CD4-positive, alpha-beta T cell treated with Interferon gamma for 1 hour (primary cell): ENCODE results near the gene CTDSPL2.
A peak's percentile ranks its signal among the peaks of the same experiment; 100 is the strongest.
"Not testable (repeated sequence)": the region's sequence is repeated elsewhere in the genome, so short reads cannot be mapped to it uniquely, and the experiment has no call there.

Experiments used
- DNase-seq: peaks from one replicate; pipeline ENCODE4 v3.0.0-alpha.2; 2020

Gene CTDSPL2

DNA sequence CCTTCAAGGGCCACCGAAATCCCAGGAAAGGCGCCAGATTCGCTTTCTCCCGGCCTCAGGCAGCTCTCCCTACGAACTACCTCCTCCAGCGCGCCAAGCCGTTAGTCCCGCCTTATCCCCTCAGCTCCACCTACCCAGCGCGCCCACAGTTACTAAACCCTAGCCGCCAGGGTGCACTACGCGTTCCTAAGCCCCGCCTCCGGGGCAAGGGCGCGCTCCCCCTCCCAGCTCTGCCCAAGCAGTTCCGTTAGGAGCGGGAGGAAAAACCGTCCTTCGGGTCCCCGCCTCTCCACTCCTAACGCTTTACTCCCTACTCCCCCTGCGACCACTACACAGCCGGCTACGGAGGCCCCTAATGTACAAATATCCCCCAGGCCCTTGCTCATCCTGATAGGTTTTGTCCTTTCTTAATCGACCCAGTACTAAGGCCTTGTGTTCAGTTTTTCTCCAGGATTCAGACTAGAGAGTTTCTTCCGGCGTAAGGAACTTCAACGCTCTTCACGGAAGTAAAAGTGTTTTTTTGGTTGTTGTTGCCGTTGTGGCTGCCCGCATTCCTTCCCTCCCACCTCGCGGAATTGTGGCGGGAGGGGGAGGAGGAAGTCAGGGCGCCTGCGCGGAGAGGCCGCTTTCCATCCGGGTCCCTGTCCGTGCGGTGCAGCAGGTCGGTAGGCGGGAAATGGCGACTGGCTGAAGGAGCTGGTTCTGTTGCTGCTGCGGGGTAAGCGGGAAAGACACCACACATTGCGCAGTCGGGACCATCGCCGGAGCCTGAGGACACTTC is at the start of gene CTDSPL2:
CTDSPL2 (plus strand) TSS at position 655 of the 781 bp plus-strand sequence. CDS start 31,386 bp downstream, outside the sequence.
- DNase-seq, result peak; percentile 92

DNA sequence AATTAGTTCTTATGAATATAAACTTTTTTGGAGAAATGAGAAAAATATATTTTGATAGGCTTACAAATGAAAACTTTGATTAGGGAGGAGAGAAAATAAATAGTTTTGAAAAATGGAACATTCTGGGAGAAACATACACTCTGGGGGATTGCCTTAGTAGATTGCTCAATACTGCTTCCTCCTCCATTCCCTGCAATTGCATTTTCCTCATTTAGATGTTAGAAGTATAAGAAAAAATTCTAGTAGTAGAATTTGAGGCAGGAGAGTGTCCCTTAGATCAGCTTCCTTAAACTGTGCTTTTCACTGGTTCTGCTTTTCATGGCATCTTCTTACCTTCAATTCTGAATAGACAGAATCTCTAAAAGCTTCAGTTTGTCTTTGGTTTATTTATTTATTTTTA is 46.2 kb upstream of the CTDSPL2 start:
- no peak for DNase-seq

- DNase-seq, result no peak
These were observed 42.0 kb upstream of the CTDSPL2 start for GRCh38 chr15:44385344-44385942.

GRCh38 chr15:44394062-44394461 is 33.4 kb upstream of the CTDSPL2 start:
- no peak for DNase-seq

DNA sequence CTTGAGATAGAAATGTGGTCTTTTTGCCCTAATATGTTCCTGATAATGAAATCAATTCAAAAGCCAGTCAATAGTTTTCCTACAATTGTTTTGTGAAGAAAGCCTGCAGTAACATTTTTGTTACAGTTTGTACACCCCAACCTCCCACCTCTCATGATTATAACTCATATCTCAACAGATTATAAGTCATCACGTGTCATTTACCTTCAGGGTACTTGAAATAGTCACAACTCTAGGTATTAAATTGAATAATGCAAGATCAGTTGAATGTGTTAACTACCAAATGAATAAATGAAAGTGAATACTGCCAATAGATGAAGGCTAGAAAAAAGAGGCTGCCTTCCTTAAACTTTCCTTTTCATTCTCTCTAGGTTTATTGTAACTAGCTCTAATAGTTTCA is 32.9 kb upstream of the CTDSPL2 start:
- no peak for DNase-seq

- DNase-seq, result no peak
These were observed 29.6 kb upstream of the CTDSPL2 start for GRCh38 chr15:44397869-44398268.

DNA sequence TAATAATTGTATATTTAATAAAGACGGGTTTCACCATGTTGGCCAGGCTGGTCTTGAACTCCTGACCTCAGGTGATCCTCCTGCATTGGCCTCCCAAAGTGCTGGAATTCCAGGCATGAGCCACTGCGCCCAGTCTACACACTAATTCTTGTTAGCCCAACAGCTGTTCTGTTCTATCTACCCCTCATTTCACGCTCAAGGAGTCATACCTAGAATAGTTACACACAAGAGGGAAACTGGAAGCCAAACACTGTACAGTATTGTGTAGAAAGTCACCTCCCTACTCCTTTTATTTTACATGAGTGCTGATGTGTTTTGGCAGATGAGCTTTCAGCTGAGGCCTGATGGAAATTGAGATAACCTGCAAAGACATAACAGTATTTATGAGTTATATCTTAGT is 13.4 kb upstream of the CTDSPL2 start:
- DNase-seq, result no peak

DNA sequence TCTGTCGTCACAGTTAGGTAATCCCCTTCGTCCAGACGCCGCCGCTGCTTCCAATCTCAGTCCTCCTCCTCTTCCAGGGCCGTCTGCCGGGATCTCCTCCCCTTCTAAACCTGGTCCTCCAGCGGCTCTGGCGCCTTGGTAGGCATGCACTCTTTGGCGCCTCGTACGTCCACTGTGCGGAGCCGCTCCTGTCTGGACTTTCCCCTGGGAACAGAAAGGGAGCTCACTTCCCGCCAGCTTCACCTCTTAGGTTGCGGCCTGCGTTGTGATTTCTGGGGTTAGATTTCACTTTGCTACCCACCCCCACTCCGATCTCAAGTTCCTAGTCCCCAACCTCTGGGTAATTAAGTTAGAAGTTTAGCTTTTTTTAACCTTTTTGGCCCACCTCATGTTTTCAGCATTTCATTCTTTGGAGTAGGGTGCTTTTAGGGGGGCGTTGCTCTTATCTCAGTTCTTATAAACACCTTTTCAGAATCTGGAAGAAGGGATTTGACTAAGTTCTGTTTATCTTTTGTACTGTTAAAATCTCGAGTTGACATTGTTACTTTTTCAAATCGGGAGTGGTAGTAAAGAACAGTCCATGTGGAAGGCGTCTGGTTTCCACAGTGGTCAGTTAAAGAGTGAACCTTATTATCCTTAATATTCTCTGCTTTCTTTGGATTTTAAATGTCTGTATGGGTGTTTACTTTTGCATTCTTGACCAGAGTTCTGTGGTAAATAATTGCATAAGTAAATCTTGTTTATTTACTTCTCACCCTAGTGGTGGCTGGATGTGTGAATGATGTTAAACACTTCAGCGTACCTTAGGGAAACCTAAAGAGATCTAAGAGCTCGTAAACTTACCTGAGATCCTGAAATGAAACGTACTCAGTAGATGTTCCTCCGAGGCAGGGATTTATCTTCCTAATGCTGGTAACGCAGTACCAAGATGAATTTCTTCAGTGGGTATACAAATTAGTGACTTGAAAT is 611 bp downstream of the CTDSPL2 start:
- DNase-seq, result no peak

DNA sequence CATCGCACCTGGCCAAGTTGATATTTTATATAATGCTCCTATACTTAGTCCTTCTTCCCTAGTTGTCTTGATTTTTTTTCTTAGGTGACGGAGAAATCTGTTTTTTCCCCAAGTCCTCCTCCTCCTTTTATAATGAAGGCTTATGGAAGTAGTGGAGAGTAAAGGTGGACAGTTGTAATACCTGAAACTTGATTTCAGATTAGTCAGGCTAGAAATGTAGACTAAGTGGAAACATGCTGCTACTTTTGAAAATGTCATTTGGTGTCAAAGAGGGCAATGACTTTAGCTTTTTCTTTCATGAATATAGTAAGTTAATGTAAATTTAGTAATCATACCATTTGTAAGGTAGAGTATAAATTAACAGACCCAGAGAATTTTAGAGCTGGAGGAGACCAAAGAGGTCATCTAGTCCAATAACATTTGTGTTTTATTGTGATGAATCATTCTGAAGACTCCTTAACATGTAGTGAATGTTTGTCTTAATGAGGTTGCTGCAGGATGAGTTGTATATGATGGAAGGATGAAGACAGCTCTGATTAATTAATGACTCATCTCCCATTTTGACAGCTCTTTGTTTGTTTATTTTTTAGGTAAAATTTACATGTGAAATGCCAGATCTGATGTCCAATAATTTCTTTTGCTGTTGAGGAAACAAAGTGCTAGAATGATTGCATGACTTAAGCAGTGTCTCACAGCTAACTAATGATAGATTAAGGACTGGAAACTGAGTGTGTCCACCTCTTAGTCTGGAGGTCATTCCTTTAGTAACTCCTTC is 8.7 kb downstream of the CTDSPL2 start:
- DNase-seq, result no peak

DNA sequence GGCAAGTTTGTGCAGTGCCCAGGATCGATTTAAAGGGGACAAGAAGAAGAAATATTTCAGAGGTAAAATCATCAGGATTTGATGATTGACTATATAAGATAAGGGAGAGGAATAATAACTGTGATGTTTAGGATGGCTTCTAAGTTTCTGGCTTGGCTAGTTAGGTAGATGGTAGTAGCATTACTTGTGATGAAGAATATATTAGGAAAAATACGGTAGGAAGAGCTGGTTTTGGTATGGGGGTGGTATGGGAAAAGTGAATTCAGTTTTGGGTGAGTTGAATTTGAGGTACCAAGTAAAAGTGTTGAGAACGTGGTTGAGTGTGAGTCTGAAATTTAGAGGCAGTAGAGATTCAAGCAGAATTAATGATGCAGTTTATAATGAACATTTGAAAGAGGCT is 11.0 kb downstream of the CTDSPL2 start:
- no peak for DNase-seq

GRCh38 chr15:44441095-44441501 is 13.7 kb downstream of the CTDSPL2 start:
- DNase-seq, result no peak

- DNase-seq, result no peak
These were observed 16.1 kb downstream of the CTDSPL2 start for GRCh38 chr15:44443515-44443914.

DNA sequence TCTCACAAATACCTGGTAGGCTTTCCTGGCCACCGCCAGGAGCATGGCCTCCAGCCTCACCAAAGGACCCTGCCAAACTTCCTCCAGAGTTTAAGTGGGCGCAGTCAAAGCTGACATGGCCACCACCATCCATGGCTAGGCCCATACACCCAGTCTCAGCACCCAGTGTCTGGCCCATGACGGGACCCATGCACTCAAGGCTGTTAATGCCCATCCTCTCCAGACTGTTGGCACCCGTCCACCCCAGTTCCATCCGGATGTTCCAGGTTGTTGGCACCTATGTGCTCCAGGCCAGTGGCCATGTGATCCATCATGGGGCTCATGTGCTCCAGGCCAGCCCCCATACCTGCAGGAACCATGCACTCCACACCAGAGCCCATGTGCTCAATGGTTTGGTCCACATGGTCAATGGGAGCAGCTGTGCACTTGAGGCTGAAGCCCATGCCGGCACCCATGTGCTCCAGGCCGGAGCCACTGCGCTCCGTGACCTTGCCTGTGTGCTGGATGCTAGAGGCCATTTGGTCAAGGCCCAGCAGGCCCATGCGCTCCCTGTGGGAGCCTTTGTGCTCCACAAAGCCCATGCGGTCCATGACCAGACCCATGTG is 20.4 kb downstream of the CTDSPL2 start:
- no peak for DNase-seq

GRCh38 chr15:44450172-44450571 is 22.7 kb downstream of the CTDSPL2 start:
- DNase-seq, result no peak

DNA sequence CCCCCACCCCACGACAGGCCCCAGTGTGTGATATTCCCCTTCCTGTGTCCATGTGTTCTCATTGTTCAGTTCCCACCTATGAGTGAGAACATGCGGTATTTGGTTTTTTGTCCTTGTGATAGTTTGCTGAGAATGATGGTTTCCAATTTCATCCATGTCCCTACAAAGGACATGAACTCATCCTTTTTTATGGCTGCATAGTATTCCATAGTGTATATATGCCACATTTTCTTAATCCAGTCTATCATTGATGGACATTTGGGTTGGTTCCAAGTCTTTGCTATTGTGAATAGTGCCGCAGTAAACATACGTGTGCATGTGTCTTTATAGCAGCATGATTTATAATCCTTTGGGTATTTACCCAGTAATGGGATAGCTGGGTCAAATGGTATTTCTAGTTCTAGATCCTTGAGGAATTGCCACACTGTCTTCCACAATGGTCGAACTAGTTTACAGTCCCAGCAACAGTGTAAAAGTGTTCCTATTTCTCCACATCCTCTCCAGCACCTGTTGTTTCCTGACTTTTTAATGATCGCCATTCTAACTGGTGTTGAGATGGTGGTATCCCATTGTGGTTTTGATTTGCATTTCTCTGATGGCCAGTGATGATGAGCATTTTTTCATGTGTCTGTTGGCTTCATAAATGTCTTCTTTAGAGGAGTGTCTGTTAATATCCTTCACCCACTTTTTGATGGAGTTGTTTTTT is 26.3 kb downstream of the CTDSPL2 start:
- not testable (repeated sequence) for DNase-seq

- DNase-seq, result no peak
These were observed 31.0 kb downstream of the CTDSPL2 start for GRCh38 chr15:44458429-44458828.

DNA sequence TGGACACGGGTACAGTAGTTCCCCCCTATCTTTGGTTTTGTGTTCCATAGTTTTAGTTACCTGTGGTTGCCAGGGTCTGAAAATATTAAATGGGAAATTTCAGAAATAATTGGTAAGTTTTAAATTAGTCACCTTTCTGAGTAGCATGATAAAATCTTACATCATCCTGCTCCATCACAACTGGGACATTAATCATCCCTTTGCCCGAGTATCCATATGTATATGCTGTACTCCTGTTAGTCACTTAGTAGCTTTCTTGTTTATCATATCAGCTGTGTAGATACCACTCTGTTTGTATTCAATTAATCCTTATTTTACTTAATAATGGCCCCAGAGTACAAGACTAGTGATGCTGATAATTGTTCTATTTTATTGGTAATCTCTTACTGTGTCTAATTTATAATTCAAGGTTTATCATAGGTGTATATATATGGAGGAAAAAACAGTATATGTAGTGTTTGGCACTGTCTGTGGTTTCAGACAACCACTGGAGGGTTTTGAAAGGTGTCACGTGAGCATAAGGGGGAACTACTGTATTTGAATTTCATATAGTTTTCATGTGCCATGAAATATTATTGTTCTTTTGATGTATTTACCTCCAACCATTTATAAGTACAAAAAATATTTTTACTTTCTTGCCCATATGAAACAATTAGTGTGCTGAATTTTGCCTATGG is 41.4 kb downstream of the CTDSPL2 start:
- no peak for DNase-seq

GRCh38 chr15:44471885-44472455 is 44.5 kb downstream of the CTDSPL2 start:
- DNase-seq, result no peak

DNA sequence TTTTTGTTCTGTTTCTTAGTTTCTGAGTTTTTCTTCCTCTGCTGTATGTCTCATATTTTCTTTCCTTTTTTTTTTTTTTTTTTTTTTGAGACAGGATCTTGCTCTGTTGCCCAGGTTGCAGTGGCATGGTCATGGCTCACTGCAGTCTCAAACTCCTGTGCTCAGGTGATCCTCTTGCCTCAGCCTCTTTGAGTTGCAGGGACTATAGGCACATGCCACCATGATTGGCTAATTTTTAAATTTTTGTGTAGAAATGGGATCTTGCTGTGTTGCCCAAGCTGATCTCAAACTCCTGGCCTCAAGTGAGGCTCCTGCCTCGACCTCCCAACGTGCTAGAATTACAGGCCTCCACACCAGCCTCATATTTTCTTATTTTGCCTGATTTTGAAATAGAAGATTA is 51.9 kb downstream of the CTDSPL2 start:
- DNase-seq, result no peak

DNA sequence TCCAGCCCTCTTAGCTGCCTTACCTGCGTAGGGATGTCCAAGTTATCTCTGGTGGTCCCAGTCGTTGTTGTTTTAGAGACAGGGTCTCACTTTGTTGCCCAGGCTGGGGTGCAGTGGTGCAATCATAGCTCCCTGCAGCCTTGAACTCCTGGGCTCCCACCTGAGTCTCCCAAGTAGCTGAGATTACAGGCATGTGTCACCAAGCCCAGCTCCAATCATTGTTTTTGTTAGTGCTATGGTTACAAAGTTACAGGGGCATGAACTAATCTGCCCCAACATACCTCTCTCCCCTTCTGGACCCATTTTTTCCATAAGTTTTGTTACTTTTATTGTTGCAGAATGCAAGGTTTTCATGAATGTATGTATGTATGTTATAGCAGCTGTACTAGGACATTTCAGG is 54.7 kb downstream of the CTDSPL2 start:
- DNase-seq, result no peak

DNA sequence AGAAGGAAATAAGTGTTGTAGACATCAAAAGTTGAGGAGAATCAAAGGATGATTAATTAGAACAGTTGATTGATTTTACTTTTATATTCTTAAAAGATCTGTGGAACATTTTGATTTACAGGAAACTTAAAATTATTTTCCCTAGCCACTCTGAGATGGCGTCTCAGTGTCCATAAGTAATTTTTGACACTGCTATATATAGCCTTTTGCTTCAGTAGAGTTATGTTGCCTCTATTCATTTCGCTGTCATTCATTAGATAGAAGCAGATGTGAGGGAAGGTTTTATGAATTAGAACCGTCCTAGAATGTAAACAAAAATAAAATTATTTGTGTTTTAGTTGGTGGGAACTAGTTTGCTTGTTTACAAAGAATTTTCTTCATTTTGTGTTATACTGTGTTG is 58.5 kb downstream of the CTDSPL2 start:
- no peak for DNase-seq
